K562 (cell line): ENCODE measurements around the gene ACAT1. TPM values are rescaled to one million over a fixed set of nuclear protein-coding genes. Genes with fewer than 3 reads are reported as not detected.
"Not testable (repeated sequence)": the region's sequence is repeated elsewhere in the genome, so short reads cannot be mapped to it uniquely, and the experiment has no call there.

Experiments
- ATAC-seq: fragments of 200-7000 bp; cut with Tn5 transposase; 3 replicates; pipeline ENCODE4 v1.9.1; 2020; ENCODE audit warnings: moderate library complexity
- BruUV-seq: library from RNA; stranded (reverse); fragments of 400-500 nt; replicated peaks from 2 replicates; lab custom pipeline; 2021; lab: Mats Ljungman, UMichigan
- CTCF ChIA-PET: fragments of 300-600 bp; formaldehyde crosslinking; extraction: SDS; loops from one replicate; lab custom pipeline; 2021; ENCODE audit warnings: low intra/inter-chr PET ratio; lab: Yijun Ruan, JAX
- POLR2A ChIA-PET: fragments of 300-600, 350-650 bp; sonication (Branson Sonifier 250); formaldehyde crosslinking; extraction: SDS; loops from one replicate; lab custom pipeline; 2021; ENCODE audit warnings: antibody characterized with exemption, inconsistent platforms; lab: Yijun Ruan, JAX
- DNase-seq, 4 experiments: peaks; one replicate each; pipeline versions ENCODE4 v3.0.0 to v3.0.0-alpha.2; 2011 to 2018; ENCODE audit warnings: low spot score in 3 of 4, mixed read lengths in 3 of 4; ENCODE audit errors: extremely low read depth in 1 of 4
- FAIRE-seq: peaks from 2 replicates; lab custom pipeline; 2011; peaks lifted over from hg19 to GRCh38; lab: Jason Lieb, UNC
- H2AFZ ChIP-seq: 2 replicates; pipeline ENCODE4 v1.6.0; 2011; ENCODE audit warnings: low read depth, low read length, control low read depth, inconsistent platforms
- H3K27ac ChIP-seq: fragments of 200-600 bp; 3 replicates; pipeline ENCODE4 v1.8.0; 2011; ENCODE audit warnings: low read depth, mild to moderate bottlenecking, control low read depth, inconsistent platforms, low read length, moderate library complexity, mixed read lengths; ENCODE audit errors: extremely low read depth
- H3K27me3 ChIP-seq, 2 experiments: fragments of 300-600 bp in 1 of 2; 2 replicates in 1 of 2; 3 replicates in 1 of 2; pipeline versions ENCODE4 v1.6.0 to v1.8.0; 2011; ENCODE audit warnings: inconsistent platforms in 2 of 2, low read length in 2 of 2, mild to moderate bottlenecking in 1 of 2, mixed read lengths in 1 of 2, moderate library complexity in 1 of 2; ENCODE audit not compliant: control insufficient read depth in 2 of 2, insufficient read depth in 2 of 2
- H3K36me3 ChIP-seq: fragments of 300-600 bp; 3 replicates; pipeline ENCODE4 v1.8.0; 2011; ENCODE audit warnings: mild to moderate bottlenecking, low read length, inconsistent platforms; ENCODE audit not compliant: control insufficient read depth, insufficient read depth
- H3K4me1 ChIP-seq, 2 experiments: fragments of 200-600 bp in 1 of 2; replicated peaks in 1 of 2; 2 replicates in 1 of 2; 3 replicates in 1 of 2; pipeline versions ENCODE4 v1.5.1 to v1.8.0; 2011; ENCODE audit warnings: inconsistent platforms in 2 of 2, low read length in 2 of 2, mild to moderate bottlenecking in 1 of 2, mixed read lengths in 1 of 2, moderate library complexity in 1 of 2; ENCODE audit not compliant: control insufficient read depth in 2 of 2, insufficient read depth in 2 of 2
- H3K4me2 ChIP-seq: 2 replicates; pipeline ENCODE4 v1.6.1; 2011; ENCODE audit warnings: low read length, control low read depth, inconsistent platforms, mixed read lengths; ENCODE audit not compliant: insufficient read depth
- H3K4me3 ChIP-seq: fragments of 200-600 bp; sonication (generic), shearing (Covaris generic); 2 replicates; pipeline ENCODE4 v1.5.1; 2016; ENCODE audit warnings: control low read depth, inconsistent platforms
- H3K79me2 ChIP-seq: fragments of 200-600 bp; 3 replicates; pipeline ENCODE4 v1.8.0; 2011; ENCODE audit warnings: low read length, inconsistent platforms; ENCODE audit not compliant: control insufficient read depth, insufficient read depth
- H3K9ac ChIP-seq, 2 experiments: 2 replicates each; pipeline versions ENCODE4 v1.6.0 to v1.6.1; 2011; ENCODE audit warnings: low read depth in 2 of 2, low read length in 2 of 2, control low read depth in 1 of 2, inconsistent platforms in 1 of 2, mild to moderate bottlenecking in 1 of 2, mixed read lengths in 1 of 2; ENCODE audit not compliant: insufficient read depth in 1 of 2
- H3K9me1 ChIP-seq: one replicate; pipeline ENCODE4 v1.6.0; 2011; ENCODE audit warnings: inconsistent platforms, mild to moderate bottlenecking, low read length, moderate library complexity; ENCODE audit not compliant: control insufficient read depth, insufficient read depth
- H3K9me3 ChIP-seq: replicated peaks from 2 replicates; pipeline ENCODE4 v1.5.1; 2011; ENCODE audit warnings: low read depth, low read length, inconsistent platforms; ENCODE audit not compliant: control insufficient read depth, insufficient read depth
- H4K20me1 ChIP-seq: replicated peaks from 2 replicates; pipeline ENCODE4 v1.6.1; 2011; ENCODE audit warnings: low read length, inconsistent platforms, mixed read lengths; ENCODE audit not compliant: control insufficient read depth, insufficient read depth
- ARID3A ChIP-seq: IDR thresholded peaks from 2 replicates; pipeline ENCODE4 v1.6.1; 2012; ENCODE audit warnings: low read depth, low read length, improper control_type of control experiment, borderline replicate concordance
- CBX8 ChIP-seq: fragments of 200-600 bp; sonication (generic); IDR thresholded peaks from 2 replicates; pipeline ENCODE4 v1.6.1; 2012; ENCODE audit warnings: borderline replicate concordance, mixed run types, low read depth, mild to moderate bottlenecking, moderate library complexity, mixed read lengths, low read length, control low read depth, inconsistent platforms; ENCODE audit not compliant: poor library complexity, severe bottlenecking; ENCODE audit errors: extremely low read depth
- EP300 ChIP-seq: IDR thresholded peaks from 2 replicates; pipeline ENCODE4 v1.6.1; 2012; ENCODE audit warnings: low read length, improper control_type of control experiment
- PRDM10 ChIP-seq: fragments of 450-650 bp; IDR thresholded peaks from 2 replicates; pipeline ENCODE4 v1.6.1; 2018; ENCODE audit not compliant: partially characterized antibody
- ZNF121 ChIP-seq: sonication (generic); formaldehyde crosslinking; conservative IDR thresholded peaks from 2 replicates; pipeline ENCODE4 v1.8.0; 2022; ENCODE audit warnings: missing genetic modification reagents
- WGBS: fragments of 100-300 bp; shearing (Covaris generic); methylation state at CpG from one replicate; pipeline ENCODE4 v1.1.6; 2016; ENCODE audit warnings: low coverage, mixed read lengths; ENCODE audit not compliant: insufficient coverage; ENCODE audit errors: missing lambda C conversion rate; 5-methylcytosine and 5-hydroxymethylcytosine counted together
- in situ Hi-C: fragments of 300-500 bp; cut with MboI; formaldehyde crosslinking; loops from 4 replicates; pipeline ENCODE4 v1.15.0; 2018; ENCODE audit warnings: inconsistent platforms, mixed read lengths
- intact Hi-C: fragments of 100-400 bp; cut with micrococcal nuclease; formaldehyde crosslinking; loops from 2 replicates; pipeline ENCODE4 v1.14.2; 2022
- polyA plus RNA-seq, 8 experiments: library from polyadenylated mRNA; depleted of rRNA in 4 of 8; stranded (reverse) in 5 of 8; unstranded in 3 of 8; fragments of >200 nt; fragmentation: Nextera tagmentation in 2 of 8; fragmentation: Illumina TruSeq in 1 of 8; extraction: Ambion mirVana in 2 of 8; extraction: Trizol in 1 of 8; gene quantifications; 2 replicates each; pipeline versions ENCODE4 v1.2.1 to v1.2.3, GENCODE V29; 2011 to 2014; ENCODE audit warnings: inconsistent platforms in 1 of 8, missing spikeins in 1 of 8
- total RNA-seq, 7 experiments: library from RNA; depleted of rRNA in 6 of 7; stranded (reverse); fragments of >200 nt in 6 of 7; fragmentation: Illumina TruSeq in 2 of 7; extraction: Trizol in 2 of 7; gene quantifications; 2 replicates each; pipeline versions ENCODE4 v1.2.1 to v1.2.3, GENCODE V29; 2011 to 2021; ENCODE audit warnings: low replicate concordance in 1 of 7

The ACAT1 gene
- total and polyA plus RNA-seq, 9 of the 15 experiments (the other 6 are each of a cell fraction or from before 2014, with no cell fraction given), result 65.1 to 204 (median 104) TPM

- no peak for TF ChIP-seq ARID3A
- no peak for TF ChIP-seq EP300
- no peak for TF ChIP-seq CBX8
Observed at GRCh38 chr11:108131993-108132392, 10.6 kb downstream of the ACAT1 start (continued).

- H3K4me2 ChIP-seq, FAIRE-seq, BruUV-seq, DNase-seq, in situ Hi-C loops, H2AFZ ChIP-seq, H3K4me1 ChIP-seq, H3K27ac ChIP-seq, CTCF ChIA-PET, H4K20me1 ChIP-seq, H3K27me3 ChIP-seq, H3K4me3 ChIP-seq, ATAC-seq, H3K9me1 ChIP-seq, intact Hi-C loops, H3K9me3 ChIP-seq, H3K9ac ChIP-seq: not testable (repeated sequence)
- TF ChIP-seq PRDM10 (peak; percentile 30), ZNF121 (peak; percentile 37; the same call in 1 of the 2 replicates)
- POLR2A ChIA-PET, result interaction anchor here (0.6 to 1.3 kb wide), 4 partner anchors 9 to 97 kb away, joined by 3 to 5 read pairs (median 3); no protein-coding TSS in a partner anchor
- Histone ChIP-seq H3K36me3 (peaks cover 49% of the 10 kb centered on the region), H3K79me2 (peaks cover 13% of the 10 kb centered on the region; the same call in 2 of the 3 replicates)
- WGBS, result 93% methylated on average over 2 of the region's 2 CpGs
Observed at GRCh38 chr11:108132993-108133538, 11.7 kb downstream of the ACAT1 start.
